Testis (tissue), 3 donors: ENCODE measurements around the gene GCH1. TPM values are rescaled to one million over a fixed set of nuclear protein-coding genes. Genes with fewer than 3 reads are reported as not detected.

ENCODE experiments used
- DNase-seq: peaks from one replicate; pipeline ENCODE4 v3.0.0-alpha.2; 2019
- H3K27ac ChIP-seq, 2 donors: fragments of 200-600 bp; sonication (generic); one replicate each; pipeline ENCODE4 v1.5.1; 2019
- H3K27me3 ChIP-seq: fragments of 200-600 bp; sonication (generic); one replicate; pipeline ENCODE4 v1.5.1; 2019
- H3K36me3 ChIP-seq: fragments of 200-600 bp; sonication (generic); one replicate; pipeline ENCODE4 v1.5.1; 2017; ENCODE audit warnings: low read depth; ENCODE audit errors: missing control alignments
- H3K4me1 ChIP-seq: fragments of 200-600 bp; sonication (generic); one replicate; pipeline ENCODE4 v1.5.1; 2019
- H3K4me3 ChIP-seq, 2 donors: fragments of 200-600 bp; sonication (generic); one replicate each; pipeline ENCODE4 v1.5.1; 2017 to 2019
- H3K9me3 ChIP-seq: fragments of 200-600 bp; sonication (generic); one replicate; pipeline ENCODE4 v1.5.1; 2017
- CTCF ChIP-seq, 3 experiments: fragments of 450-650 bp in 2 of 3; fragments of 200-600 bp in 1 of 3; sonication (generic) in 1 of 3; IDR thresholded peaks; one replicate each; pipeline ENCODE4 v1.5.1; 2016 to 2019; ENCODE audit warnings: antibody characterized with exemption in 3 of 3, mild to moderate bottlenecking in 2 of 3, moderate library complexity in 1 of 3
- POLR2A ChIP-seq: fragments of 450-650 bp; IDR thresholded peaks from one replicate; pipeline ENCODE4 v1.6.1; 2017; ENCODE audit warnings: antibody characterized with exemption, mild to moderate bottlenecking, moderate library complexity
- WGBS, 2 donors: methylation state at CpG; one replicate each; pipeline ENCODE4 v1.1.5; 2018; 5-methylcytosine and 5-hydroxymethylcytosine counted together
- intact Hi-C: fragments of 100-400 bp; cut with DNase I; formaldehyde crosslinking; loops from one replicate; pipeline ENCODE4 v1.15.1; 2023; ENCODE audit warnings: low total_unique reads
- polyA plus RNA-seq: library from polyadenylated mRNA; stranded (reverse); fragments of 350-450 nt; fragmentation: Illumina TruSeq; extraction: RNeasy Lipid Tissue Mini Kit (QIAGEN cat#74804); gene quantifications from one replicate; pipeline ENCODE4 v1.2.3, GENCODE V29; 2014; ENCODE audit warnings: low read depth, low replicate concordance; ENCODE audit not compliant: insufficient read depth
- total RNA-seq, 2 donors: library from RNA; depleted of rRNA; stranded (reverse); fragments of >200 nt; gene quantifications; one replicate each; pipeline ENCODE4 v1.2.3, GENCODE V29; 2016

Gene GCH1
- total and polyA plus RNA-seq, 3 donors from 2014 or later, result 8.8 to 15.8 (median 11.3) TPM

- H3K36me3 ChIP-seq, result no peaks in the 10 kb centered on the region
- no peaks in the 10 kb centered on the region for H3K4me1 ChIP-seq
- H3K9me3 ChIP-seq, result no peaks in the 10 kb centered on the region
- no peaks in the 10 kb centered on the region for H3K27me3 ChIP-seq
- 92% methylated on average over 4 of the region's 4 CpGs for WGBS, 2 donors
- no peak overlapping the region for H3K27ac ChIP-seq
- intact Hi-C loops, result no loop called here
- no peak for DNase-seq
- no peak overlapping the region for H3K4me3 ChIP-seq
- TF ChIP-seq CTCF (IDR thresholded peaks at IDR 0.05) (no peak), POLR2A (no peak)
Measured at GRCh38 chr14:54942913-54943312, 40.3 kb upstream of the GCH1 start.

GRCh38 chr14:54936816-54937215 lies 34.2 kb upstream of the GCH1 start:
- Histone ChIP-seq H3K9me3 (no peaks in the 10 kb centered on the region), H3K4me3 (no peak overlapping the region), H3K36me3 (no peaks in the 10 kb centered on the region), H3K27ac (no peak overlapping the region), H3K4me1 (no peaks in the 10 kb centered on the region), H3K27me3 (no peaks in the 10 kb centered on the region)
- no peak for DNase-seq
- intact Hi-C loops, result no loop called here
- 97 to 100% methylated on average over 1 of the region's 1 CpG for WGBS, 2 donors
- no peak for TF ChIP-seq POLR2A
- no peak for TF ChIP-seq CTCF (IDR thresholded peaks at IDR 0.05)

- H3K36me3 ChIP-seq, result no peaks in the 10 kb centered on the region
- H3K27me3 ChIP-seq, result no peaks in the 10 kb centered on the region
- H3K9me3 ChIP-seq, result no peaks in the 10 kb centered on the region
- 88 to 90% methylated on average over 5 of the region's 5 CpGs for WGBS, 2 donors
- H3K4me1 ChIP-seq, result no peaks in the 10 kb centered on the region
- TF ChIP-seq POLR2A, result no peak
- TF ChIP-seq CTCF (IDR thresholded peaks at IDR 0.05), result no peak
- intact Hi-C loops, result no loop called here
- no peak for DNase-seq
- no peak overlapping the region for H3K4me3 ChIP-seq
- H3K27ac ChIP-seq, result no peak overlapping the region
Measured at GRCh38 chr14:54935958-54936357, 33.3 kb upstream of the GCH1 start.

GRCh38 chr14:54935100-54935499 lies 32.5 kb upstream of the GCH1 start:
- Histone ChIP-seq H3K27ac (no peak overlapping the region), H3K27me3 (no peaks in the 10 kb centered on the region), H3K9me3 (no peaks in the 10 kb centered on the region), H3K4me3 (no peak overlapping the region), H3K36me3 (no peaks in the 10 kb centered on the region), H3K4me1 (no peaks in the 10 kb centered on the region)
- intact Hi-C loops, result no loop called here
- WGBS, 2 donors, result 50% methylated on average over 2 of the region's 2 CpGs
- TF ChIP-seq POLR2A (no peak), CTCF (IDR thresholded peaks at IDR 0.05) (no peak)
- DNase-seq, result no peak

DNA sequence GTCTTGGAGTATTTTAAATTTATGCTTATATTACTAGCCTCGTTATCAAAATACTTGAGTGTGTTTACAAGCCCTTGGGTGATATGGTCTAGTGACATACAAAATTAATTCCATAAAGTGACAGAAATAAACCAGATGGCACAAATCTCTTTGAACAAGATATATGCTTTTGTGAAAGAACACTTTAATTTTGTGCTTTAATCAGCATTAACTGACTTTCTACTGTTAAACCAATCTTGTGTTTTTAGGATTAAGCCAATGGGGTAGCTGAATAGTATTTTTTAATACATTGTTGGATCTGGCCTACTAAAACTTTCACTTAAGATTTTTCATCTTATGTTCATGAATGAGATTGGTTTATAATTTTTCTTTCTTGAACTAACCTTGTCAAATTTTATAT lies 30.4 kb upstream of the GCH1 start:
- TF ChIP-seq CTCF (IDR thresholded peaks at IDR 0.05) (no peak), POLR2A (no peak)
- Histone ChIP-seq H3K36me3 (no peaks in the 10 kb centered on the region), H3K27me3 (no peaks in the 10 kb centered on the region), H3K9me3 (no peaks in the 10 kb centered on the region), H3K27ac (no peak overlapping the region), H3K4me1 (no peaks in the 10 kb centered on the region), H3K4me3 (no peak overlapping the region)
- WGBS, 2 donors, result 94 to 96% methylated on average over 1 of the region's 1 CpG
- no peak for DNase-seq
- intact Hi-C loops, result no loop called here
